NCI-H510A (cell line): ENCODE measurements around the gene HTRA1.

ENCODE experiments used
- DNase-seq: peaks from one replicate; lab custom pipeline; 2025; lab: John Stamatoyannopoulos, UW

Gene HTRA1

GRCh38 chr10:122494833-122495232 lies 33.5 kb downstream of the HTRA1 start:
- no peak for DNase-seq

GRCh38 chr10:122495406-122496340 lies 34.3 kb downstream of the HTRA1 start:
- DNase-seq = no peak

- DNase-seq = no peak
Measured at GRCh38 chr10:122497241-122497640, 35.9 kb downstream of the HTRA1 start.

- DNase-seq = no peak
Measured at GRCh38 chr10:122498521-122498920, 37.2 kb downstream of the HTRA1 start.

GRCh38 chr10:122499012-122499411 lies 37.7 kb downstream of the HTRA1 start:
- DNase-seq = no peak

GRCh38 chr10:122499491-122499941 lies 38.2 kb downstream of the HTRA1 start:
- no peak for DNase-seq

- DNase-seq = no peak
Measured at GRCh38 chr10:122500194-122500593, 38.8 kb downstream of the HTRA1 start.

- no peak for DNase-seq
Measured at GRCh38 chr10:122500726-122501125, 39.4 kb downstream of the HTRA1 start.

- DNase-seq = no peak
Measured at GRCh38 chr10:122503012-122503411, 41.7 kb downstream of the HTRA1 start.

- no peak for DNase-seq
Measured at GRCh38 chr10:122503886-122504609, 42.7 kb downstream of the HTRA1 start.

GRCh38 chr10:122504610-122504950 lies 43.2 kb downstream of the HTRA1 start:
- DNase-seq = peak; percentile 84

GRCh38 chr10:122505011-122505410 lies 43.7 kb downstream of the HTRA1 start:
- DNase-seq = no peak

- DNase-seq = no peak
Measured at GRCh38 chr10:122505885-122506645, 44.7 kb downstream of the HTRA1 start.

GRCh38 chr10:122507616-122508015 lies 46.3 kb downstream of the HTRA1 start:
- no peak for DNase-seq

- DNase-seq = no peak
Measured at GRCh38 chr10:122508021-122508420, 46.7 kb downstream of the HTRA1 start.

GRCh38 chr10:122509323-122509722 lies 48.0 kb downstream of the HTRA1 start:
- no peak for DNase-seq

- DNase-seq = no peak
Measured at GRCh38 chr10:122510326-122510725, 49.0 kb downstream of the HTRA1 start.

GRCh38 chr10:122510736-122511135 lies 49.4 kb downstream of the HTRA1 start:
- no peak for DNase-seq

- DNase-seq = no peak
Measured at GRCh38 chr10:122513053-122513452, 51.7 kb downstream of the HTRA1 start.

GRCh38 chr10:122514045-122514840 lies 52.9 kb downstream of the HTRA1 start:
- no peak for DNase-seq

- no peak for DNase-seq
Measured at GRCh38 chr10:122515022-122515424, 53.7 kb downstream of the HTRA1 start.
